Measurements from ENCODE around the gene HIVEP3. TPM values are rescaled to one million over a fixed set of nuclear protein-coding genes. Genes with fewer than 3 reads are reported as not detected.

The HIVEP3 gene
- total RNA-seq, 2 donors from 2014 or later: 2.3 to 12.8 TPM

DNA sequence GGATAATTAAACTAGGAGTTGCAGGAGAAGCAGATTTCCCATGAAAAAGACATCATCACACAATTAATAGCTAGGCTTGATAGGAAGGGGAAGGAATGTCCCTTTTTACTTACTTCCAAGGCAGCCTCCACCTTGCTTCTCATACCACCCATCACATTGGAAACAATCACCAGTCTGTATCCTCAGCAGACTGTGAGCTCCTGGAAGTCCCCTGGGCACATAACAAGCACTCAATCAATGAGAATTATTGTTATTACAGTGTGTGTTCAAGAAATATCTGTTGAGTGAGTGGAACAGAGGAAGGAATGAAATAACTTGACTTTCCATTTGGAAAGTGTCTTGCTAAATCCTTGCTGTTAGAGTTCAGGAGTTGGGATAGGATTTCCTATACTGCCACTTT lies 36.2 kb downstream of the HIVEP3 start:
- TF ChIP-seq, protein P1, sequence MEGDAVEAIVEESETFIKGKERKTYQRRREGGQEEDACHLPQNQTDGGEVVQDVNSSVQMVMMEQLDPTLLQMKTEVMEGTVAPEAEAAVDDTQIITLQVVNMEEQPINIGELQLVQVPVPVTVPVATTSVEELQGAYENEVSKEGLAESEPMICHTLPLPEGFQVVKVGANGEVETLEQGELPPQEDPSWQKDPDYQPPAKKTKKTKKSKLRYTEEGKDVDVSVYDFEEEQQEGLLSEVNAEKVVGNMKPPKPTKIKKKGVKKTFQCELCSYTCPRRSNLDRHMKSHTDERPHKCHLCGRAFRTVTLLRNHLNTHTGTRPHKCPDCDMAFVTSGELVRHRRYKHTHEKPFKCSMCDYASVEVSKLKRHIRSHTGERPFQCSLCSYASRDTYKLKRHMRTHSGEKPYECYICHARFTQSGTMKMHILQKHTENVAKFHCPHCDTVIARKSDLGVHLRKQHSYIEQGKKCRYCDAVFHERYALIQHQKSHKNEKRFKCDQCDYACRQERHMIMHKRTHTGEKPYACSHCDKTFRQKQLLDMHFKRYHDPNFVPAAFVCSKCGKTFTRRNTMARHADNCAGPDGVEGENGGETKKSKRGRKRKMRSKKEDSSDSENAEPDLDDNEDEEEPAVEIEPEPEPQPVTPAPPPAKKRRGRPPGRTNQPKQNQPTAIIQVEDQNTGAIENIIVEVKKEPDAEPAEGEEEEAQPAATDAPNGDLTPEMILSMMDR (IDR thresholded peaks at IDR 0.05): no peak
- no peaks in the 10 kb centered on the region for H3K36me3 ChIP-seq
- H3K9me3 ChIP-seq: no peaks in the 10 kb centered on the region
- H3K27me3 ChIP-seq (replicated peaks; ENCODE audit: insufficient read depth): no peaks in the 10 kb centered on the region
- H3K4me3 ChIP-seq: no peak overlapping the region
- H3K4me1 ChIP-seq (ENCODE audit: control insufficient read depth in 1 of 2, low read depth in 2 of 2): peaks cover 10 to 34% of the 10 kb centered on the region in 2 donors
- DNase-seq (ENCODE audit: low spot score) (no peak), ATAC-seq (ENCODE audit: insufficient number of reproducible peaks, low FRiP score, low read depth) (no peak)
- no peak overlapping the region for H3K27ac ChIP-seq

DNA sequence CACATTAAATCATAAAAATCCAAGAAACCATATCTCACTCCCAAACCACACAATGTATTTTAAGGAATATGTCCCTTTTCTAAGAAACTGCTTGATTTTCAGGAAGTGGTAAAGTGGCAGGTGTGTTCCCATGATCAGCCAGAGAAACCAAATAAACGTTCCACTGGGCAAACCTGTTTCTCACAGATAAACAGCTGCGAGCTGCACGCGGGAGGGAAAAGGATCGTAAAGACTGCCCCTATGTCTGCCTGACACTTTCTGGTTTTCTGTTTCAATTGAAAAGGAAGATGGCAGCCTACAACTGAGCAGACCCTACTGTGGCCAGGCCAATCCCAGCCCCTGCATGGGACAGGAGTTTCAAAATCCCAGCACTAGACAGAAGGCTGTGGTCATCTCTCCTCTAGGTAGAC lies 36.6 kb downstream of the HIVEP3 start:
- no peaks in the 10 kb centered on the region for H3K27me3 ChIP-seq (replicated peaks; ENCODE audit: insufficient read depth)
- H3K27ac ChIP-seq: no peak overlapping the region
- no peak for DNase-seq (ENCODE audit: low spot score)
- TF ChIP-seq, protein P1 (IDR thresholded peaks at IDR 0.05): no peak
- H3K4me1 ChIP-seq (ENCODE audit: control insufficient read depth in 1 of 2, low read depth in 2 of 2): peaks cover 13 to 38% of the 10 kb centered on the region in 2 donors
- ATAC-seq (ENCODE audit: insufficient number of reproducible peaks, low FRiP score, low read depth): no peak
- no peaks in the 10 kb centered on the region for H3K9me3 ChIP-seq
- no peaks in the 10 kb centered on the region for H3K36me3 ChIP-seq
- no peak overlapping the region for H3K4me3 ChIP-seq

DNA sequence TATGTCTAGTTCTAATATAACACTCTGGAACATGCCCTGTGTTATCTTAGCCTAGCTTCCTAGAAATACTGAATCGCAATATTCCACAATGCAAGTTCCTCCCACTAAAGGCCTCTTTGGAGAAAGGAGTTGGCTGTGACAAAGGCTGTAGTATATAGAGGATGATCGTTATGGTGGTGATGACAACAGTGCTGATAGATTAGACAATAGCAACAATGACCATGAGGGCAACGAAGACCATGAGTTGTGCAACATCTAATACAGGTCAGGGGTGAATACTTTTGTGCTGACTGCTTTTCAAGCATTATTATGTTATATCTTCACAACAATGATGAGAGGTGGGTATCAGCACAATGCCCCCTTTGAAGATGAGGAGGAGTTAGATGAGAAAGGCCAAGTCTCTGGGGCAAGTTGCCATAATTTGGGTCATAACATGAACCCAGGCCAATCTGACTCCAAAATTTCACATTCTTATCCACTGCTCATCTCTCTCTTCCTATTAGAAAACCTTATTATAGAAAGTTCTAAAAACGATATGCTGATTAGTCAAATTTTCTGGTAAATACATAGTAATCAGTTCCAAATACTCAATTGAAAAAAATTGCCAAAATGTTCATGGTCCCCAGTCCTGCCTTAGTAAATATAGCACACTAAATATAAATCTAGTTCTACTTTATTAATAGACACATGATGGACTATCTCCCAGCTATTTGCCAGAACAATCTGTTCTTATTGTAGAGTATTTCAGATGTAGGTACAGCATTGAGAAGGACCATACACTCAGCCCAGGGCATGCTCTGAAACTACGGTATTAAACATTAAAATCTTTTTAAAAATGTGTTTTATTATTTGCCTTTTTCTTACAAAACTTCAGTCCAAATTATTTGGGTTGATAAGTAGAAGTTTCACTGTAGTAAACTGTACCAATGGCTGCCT lies 37.5 kb downstream of the HIVEP3 start:
- TF ChIP-seq, protein P1 (IDR thresholded peaks at IDR 0.05): no peak
- Histone ChIP-seq H3K27me3 (replicated peaks; ENCODE audit: insufficient read depth) (no peaks in the 10 kb centered on the region), H3K27ac (no peak overlapping the region), H3K36me3 (no peaks in the 10 kb centered on the region), H3K9me3 (no peaks in the 10 kb centered on the region), H3K4me3 (no peak overlapping the region), H3K4me1 (ENCODE audit: control insufficient read depth in 1 of 2, low read depth in 2 of 2) (peaks cover 18 to 46% of the 10 kb centered on the region in 2 donors)
- DNase-seq (ENCODE audit: low spot score): no peak
- ATAC-seq (ENCODE audit: insufficient number of reproducible peaks, low FRiP score, low read depth): no peak

DNA sequence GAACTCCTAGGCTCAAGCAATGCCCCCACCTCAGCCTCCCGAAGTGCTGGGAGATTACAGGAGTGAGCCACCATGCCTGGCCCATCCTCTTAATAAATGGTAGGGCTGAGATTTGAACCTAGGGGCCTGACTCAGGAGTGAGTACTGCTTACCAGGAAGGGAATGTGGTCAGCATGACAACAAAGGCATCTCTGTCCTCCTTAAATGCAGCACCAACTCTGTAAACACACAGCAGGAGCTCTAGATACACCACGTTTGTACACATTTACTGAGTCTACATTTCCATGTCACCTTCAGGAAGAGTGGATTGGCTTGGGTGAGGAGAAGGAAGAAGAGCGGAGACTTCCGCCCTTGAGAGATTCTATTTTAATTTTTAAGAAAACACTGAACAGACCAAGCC lies 38.5 kb downstream of the HIVEP3 start:
- H3K36me3 ChIP-seq: no peaks in the 10 kb centered on the region
- TF ChIP-seq, protein P1 (IDR thresholded peaks at IDR 0.05): no peak
- H3K4me3 ChIP-seq: no peak overlapping the region
- no peak overlapping the region for H3K27ac ChIP-seq
- DNase-seq (ENCODE audit: low spot score): no peak
- no peak for ATAC-seq (ENCODE audit: insufficient number of reproducible peaks, low FRiP score, low read depth)
- no peaks in the 10 kb centered on the region for H3K9me3 ChIP-seq
- no peaks in the 10 kb centered on the region for H3K27me3 ChIP-seq (replicated peaks; ENCODE audit: insufficient read depth)
- peaks cover 18 to 56% of the 10 kb centered on the region in 2 donors for H3K4me1 ChIP-seq (ENCODE audit: control insufficient read depth in 1 of 2, low read depth in 2 of 2)

DNA sequence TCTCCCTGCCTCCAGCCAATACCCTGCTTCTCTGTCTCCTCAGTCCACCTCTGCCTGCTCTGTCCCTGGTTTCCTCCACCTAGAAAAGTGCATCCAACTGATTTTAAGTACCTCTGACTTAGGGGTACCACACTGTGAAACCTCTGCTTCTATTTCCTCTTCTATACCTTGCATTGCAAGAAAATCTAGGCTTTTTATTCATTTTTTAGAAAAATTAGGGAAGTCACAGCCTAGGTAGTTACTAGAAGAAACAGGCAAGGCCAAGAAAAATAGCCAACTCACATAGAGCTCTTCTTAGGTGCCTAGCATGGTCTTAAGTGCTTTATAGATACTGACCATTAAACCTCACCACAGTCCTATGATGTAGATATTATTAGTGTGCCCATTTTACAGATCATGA lies 39.1 kb downstream of the HIVEP3 start:
- TF ChIP-seq, protein P1 (IDR thresholded peaks at IDR 0.05): no peak
- H3K27me3 ChIP-seq (replicated peaks; ENCODE audit: insufficient read depth): no peaks in the 10 kb centered on the region
- H3K4me3 ChIP-seq: no peak overlapping the region
- H3K9me3 ChIP-seq: no peaks in the 10 kb centered on the region
- peaks cover 18 to 62% of the 10 kb centered on the region in 2 donors for H3K4me1 ChIP-seq (ENCODE audit: control insufficient read depth in 1 of 2, low read depth in 2 of 2)
- DNase-seq (ENCODE audit: low spot score) (no peak), ATAC-seq (ENCODE audit: insufficient number of reproducible peaks, low FRiP score, low read depth) (no peak)
- no peaks in the 10 kb centered on the region for H3K36me3 ChIP-seq
- H3K27ac ChIP-seq: no peak overlapping the region
